ENCODE data around the gene OGFOD3.

DNA sequence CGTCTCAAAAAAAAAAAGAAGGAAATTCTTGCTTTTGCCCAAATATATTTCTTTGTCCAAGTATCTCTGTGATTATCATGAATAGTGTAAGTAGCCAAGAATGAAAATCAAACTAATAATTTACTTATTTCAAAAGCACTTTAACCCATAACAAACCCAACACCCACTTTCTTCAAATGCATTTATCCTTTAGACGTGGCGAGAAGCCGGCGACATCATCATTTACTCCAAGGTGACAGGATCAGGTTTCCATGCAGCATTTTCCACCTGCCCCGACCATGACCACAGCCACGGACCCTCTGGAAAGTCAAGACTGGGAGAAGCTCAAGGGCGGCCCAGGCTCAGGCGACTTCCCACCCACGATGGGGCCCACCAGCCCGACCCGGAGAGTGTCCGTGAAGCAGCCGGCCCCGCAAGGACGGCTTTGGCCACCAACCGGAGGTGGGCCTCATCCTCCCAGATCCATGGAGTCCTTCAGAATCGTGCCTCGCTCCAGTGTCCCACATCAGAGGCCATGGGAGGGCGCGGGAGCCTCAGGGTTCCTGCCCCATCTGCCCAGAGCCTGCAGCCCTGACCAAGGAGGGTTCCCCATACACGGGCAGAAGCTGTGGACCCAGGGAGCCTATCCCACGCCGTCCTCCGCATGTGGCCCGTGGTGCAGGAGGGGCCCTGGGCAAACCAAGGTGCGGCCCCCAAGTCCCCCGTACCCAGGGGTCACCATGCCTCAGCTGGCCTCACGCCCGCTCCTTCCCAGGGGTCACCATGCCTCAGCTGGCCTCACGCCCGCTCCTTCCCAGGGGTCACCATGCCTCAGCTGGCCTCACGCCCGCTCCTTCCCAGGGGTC lies 28.1 kb downstream of the OGFOD3 start:
- TF ChIP-seq, protein P1, sequence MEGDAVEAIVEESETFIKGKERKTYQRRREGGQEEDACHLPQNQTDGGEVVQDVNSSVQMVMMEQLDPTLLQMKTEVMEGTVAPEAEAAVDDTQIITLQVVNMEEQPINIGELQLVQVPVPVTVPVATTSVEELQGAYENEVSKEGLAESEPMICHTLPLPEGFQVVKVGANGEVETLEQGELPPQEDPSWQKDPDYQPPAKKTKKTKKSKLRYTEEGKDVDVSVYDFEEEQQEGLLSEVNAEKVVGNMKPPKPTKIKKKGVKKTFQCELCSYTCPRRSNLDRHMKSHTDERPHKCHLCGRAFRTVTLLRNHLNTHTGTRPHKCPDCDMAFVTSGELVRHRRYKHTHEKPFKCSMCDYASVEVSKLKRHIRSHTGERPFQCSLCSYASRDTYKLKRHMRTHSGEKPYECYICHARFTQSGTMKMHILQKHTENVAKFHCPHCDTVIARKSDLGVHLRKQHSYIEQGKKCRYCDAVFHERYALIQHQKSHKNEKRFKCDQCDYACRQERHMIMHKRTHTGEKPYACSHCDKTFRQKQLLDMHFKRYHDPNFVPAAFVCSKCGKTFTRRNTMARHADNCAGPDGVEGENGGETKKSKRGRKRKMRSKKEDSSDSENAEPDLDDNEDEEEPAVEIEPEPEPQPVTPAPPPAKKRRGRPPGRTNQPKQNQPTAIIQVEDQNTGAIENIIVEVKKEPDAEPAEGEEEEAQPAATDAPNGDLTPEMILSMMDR (IDR thresholded peaks at IDR 0.05) = no peak
- TF ChIP-seq POLR2A (IDR thresholded peaks at IDR 0.05) = no peak
